ENCODE measurements around the gene PYGO2. TPM values are rescaled to one million over a fixed set of nuclear protein-coding genes. Genes with fewer than 3 reads are reported as not detected.

Gene PYGO2
- total RNA-seq, 2 experiments from 2014 or later, result 30.3 to 32.8 TPM

DNA sequence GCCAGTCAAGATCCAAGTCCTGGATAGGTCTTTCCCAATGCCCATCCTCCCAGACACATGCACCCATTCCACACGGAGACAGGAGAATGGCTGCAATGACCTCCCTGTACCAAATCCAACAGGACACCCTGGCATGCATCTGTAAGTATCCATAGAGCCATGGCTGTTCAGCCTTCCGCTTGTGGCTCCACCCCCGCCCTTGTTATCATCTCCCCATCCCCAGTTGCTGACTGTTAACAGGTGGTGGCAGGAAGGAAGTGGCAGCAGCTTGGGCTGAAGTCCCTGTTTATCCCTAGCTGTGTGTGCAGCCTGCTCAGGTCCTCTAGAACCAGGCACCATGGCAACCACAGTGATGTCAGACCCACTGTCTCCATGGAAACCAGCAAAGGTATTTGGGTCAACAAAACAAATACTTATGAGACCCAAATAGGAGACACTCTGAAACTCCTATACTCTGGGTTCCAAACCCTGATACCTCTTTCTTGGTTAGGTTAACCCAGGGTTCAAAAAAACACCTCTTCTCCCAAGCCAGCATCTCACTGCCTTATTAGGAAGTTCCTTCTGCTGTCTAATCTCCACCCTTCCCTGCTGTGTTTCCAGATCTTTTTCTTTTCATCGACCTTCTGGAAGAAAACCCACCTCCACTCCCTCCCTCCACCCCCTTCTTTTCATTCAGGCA, 6.4 kb downstream of the PYGO2 start:
- peaks cover 58% of the 10 kb centered on the region for H3K36me3 Mint-ChIP-seq (ENCODE audit: low read depth)
- peak overlapping the region; percentile 100 for H3K27ac ChIP-seq (ENCODE audit: low read depth in 1 of 2, low read length in 2 of 2)
- ChIA-PET POLR2A (interaction anchor here (0.7 to 6.6 kb wide), 27 partner anchors 9 to 1322 kb away, joined by 3 to 72 read pairs (median 5); partner anchors contain the start of genes ADAM15, ADAR, CHTOP and CKS1B), CTCF (interaction anchor here (1.0 to 5.3 kb wide), 11 partner anchors 10 to 218 kb away, joined by 3 to 62 read pairs (median 7); partner anchors contain the start of genes CKS1B, KRTCAP2 and PMVK)
- peak; percentile 83 for ATAC-seq (ENCODE audit: poor library complexity)
- H3K9me3 ChIP-seq (ENCODE audit: control insufficient read depth in 1 of 2, insufficient read depth in 1 of 2, low read length in 2 of 2), result no peaks in the 10 kb centered on the region
- no peaks in the 10 kb centered on the region for H3K27me3 Mint-ChIP-seq
- H3K9me3 Mint-ChIP-seq, result no peaks in the 10 kb centered on the region
- H3K4me3 Mint-ChIP-seq, result peak overlapping the region; percentile 95
- peaks cover 58% of the 10 kb centered on the region for H3K4me1 Mint-ChIP-seq (ENCODE audit: low read depth)
- DNase-seq, result peak; percentile 81 to 99 (median 90)
- peak overlapping the region; percentile 96 for H3K27ac Mint-ChIP-seq
- no peaks in the 10 kb centered on the region for H3K27me3 ChIP-seq (ENCODE audit: control insufficient read depth in 1 of 2, insufficient read depth in 2 of 2, low read length in 2 of 2)
- H3K36me3 ChIP-seq (ENCODE audit: insufficient read depth, low read length), result peaks cover 52% of the 10 kb centered on the region
- H3K4me3 ChIP-seq (ENCODE audit: low read length), result peak overlapping the region; percentile 69
- H3K4me1 ChIP-seq (ENCODE audit: insufficient read depth, low read length), result peaks cover 96% of the 10 kb centered on the region
- intact Hi-C loops (cut with DNase I, micrococcal nuclease), result loop anchor here (1.0 to 10.0 kb wide), 6 partner anchors 18 to 130 kb away; partner anchors contain the start of genes CKS1B (in 1 of the 2) and FLAD1 (in 1 of the 2)
- TF ChIP-seq, protein P1, sequence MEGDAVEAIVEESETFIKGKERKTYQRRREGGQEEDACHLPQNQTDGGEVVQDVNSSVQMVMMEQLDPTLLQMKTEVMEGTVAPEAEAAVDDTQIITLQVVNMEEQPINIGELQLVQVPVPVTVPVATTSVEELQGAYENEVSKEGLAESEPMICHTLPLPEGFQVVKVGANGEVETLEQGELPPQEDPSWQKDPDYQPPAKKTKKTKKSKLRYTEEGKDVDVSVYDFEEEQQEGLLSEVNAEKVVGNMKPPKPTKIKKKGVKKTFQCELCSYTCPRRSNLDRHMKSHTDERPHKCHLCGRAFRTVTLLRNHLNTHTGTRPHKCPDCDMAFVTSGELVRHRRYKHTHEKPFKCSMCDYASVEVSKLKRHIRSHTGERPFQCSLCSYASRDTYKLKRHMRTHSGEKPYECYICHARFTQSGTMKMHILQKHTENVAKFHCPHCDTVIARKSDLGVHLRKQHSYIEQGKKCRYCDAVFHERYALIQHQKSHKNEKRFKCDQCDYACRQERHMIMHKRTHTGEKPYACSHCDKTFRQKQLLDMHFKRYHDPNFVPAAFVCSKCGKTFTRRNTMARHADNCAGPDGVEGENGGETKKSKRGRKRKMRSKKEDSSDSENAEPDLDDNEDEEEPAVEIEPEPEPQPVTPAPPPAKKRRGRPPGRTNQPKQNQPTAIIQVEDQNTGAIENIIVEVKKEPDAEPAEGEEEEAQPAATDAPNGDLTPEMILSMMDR (IDR thresholded peaks at IDR 0.05), result no peak

DNA sequence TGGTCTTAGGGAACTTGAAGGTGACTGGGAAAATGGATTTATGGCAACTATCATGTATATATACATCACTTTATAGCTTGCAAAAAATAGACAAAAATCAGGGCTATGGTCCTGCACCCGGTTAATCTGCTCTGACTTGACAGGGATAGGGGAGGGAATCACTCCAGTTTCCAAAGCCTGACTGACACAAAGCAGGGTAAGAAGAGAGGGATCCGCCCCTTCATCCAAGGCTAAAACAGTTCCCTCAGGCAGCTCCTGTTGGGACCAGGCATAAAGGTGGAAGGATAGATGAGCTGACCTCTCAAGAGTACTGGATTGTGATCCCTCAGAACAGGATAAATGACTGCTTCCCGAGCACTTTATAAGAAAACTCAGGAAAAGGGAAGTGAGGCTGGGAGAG, 7.0 kb downstream of the PYGO2 start:
- Mint-ChIP-seq H3K27ac (peak overlapping the region; percentile 96), H3K27me3 (no peaks in the 10 kb centered on the region), H3K4me1 (ENCODE audit: low read depth) (peaks cover 58% of the 10 kb centered on the region), H3K4me3 (peak overlapping the region; percentile 95), H3K9me3 (no peaks in the 10 kb centered on the region), H3K36me3 (ENCODE audit: low read depth) (peaks cover 60% of the 10 kb centered on the region)
- Histone ChIP-seq H3K27ac (ENCODE audit: low read depth in 1 of 2, low read length in 2 of 2) (peak overlapping the region; percentile 100), H3K27me3 (ENCODE audit: control insufficient read depth in 1 of 2, insufficient read depth in 2 of 2, low read length in 2 of 2) (no peaks in the 10 kb centered on the region), H3K36me3 (ENCODE audit: insufficient read depth, low read length) (peaks cover 52% of the 10 kb centered on the region), H3K9me3 (ENCODE audit: control insufficient read depth in 1 of 2, insufficient read depth in 1 of 2, low read length in 2 of 2) (no peaks in the 10 kb centered on the region), H3K4me1 (ENCODE audit: insufficient read depth, low read length) (peaks cover 96% of the 10 kb centered on the region), H3K4me3 (ENCODE audit: low read length) (peak overlapping the region; percentile 69)
- no peak for ATAC-seq (ENCODE audit: poor library complexity)
- ChIA-PET POLR2A (interaction anchor here (0.7 to 6.6 kb wide), 19 partner anchors 10 to 490 kb away, joined by 3 to 72 read pairs (median 5); partner anchors contain the start of genes ADAM15, ADAR, CKS1B and FLAD1), CTCF (interaction anchor here (0.6 to 5.3 kb wide), 9 partner anchors 18 to 218 kb away, joined by 3 to 62 read pairs (median 9); partner anchors contain the start of genes CKS1B, KRTCAP2 and PMVK)
- DNase-seq, result no peak
- intact Hi-C loops (cut with DNase I, micrococcal nuclease), result loop anchor here in 1 of 2 experiments (2.0 to 10.0 kb wide), 3 partner anchors 28 to 130 kb away; partner anchors contain the start of gene FLAD1
- TF ChIP-seq, protein P1 (IDR thresholded peaks at IDR 0.05), result no peak

DNA sequence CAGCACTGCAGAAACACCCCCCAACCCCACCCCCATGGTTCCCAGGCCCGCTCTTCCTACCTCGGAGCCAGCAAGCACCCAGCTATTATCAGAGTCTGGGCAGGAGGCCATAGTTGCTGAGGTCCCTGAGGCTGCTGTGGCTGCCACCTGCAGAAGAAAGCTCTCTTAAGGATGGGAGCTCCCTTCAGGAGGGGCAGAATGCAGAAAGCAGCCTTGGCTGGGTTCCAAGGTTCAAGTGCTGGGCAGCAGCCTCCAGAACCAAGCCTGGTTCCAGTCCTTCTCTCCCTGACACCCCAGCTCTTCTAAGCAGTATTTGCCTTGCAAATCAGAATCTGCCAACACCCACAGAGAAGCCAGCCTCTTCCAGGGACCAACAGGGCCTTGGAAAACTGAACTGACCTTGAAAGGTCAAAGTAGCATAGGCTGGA, 8.0 kb downstream of the PYGO2 start:
- DNase-seq, result peak in 2 of 14 experiments; percentile 30 to 48
- ATAC-seq (ENCODE audit: poor library complexity), result no peak
- Histone ChIP-seq H3K4me3 (ENCODE audit: low read length) (peak overlapping the region; percentile 69), H3K4me1 (ENCODE audit: insufficient read depth, low read length) (peaks cover 95% of the 10 kb centered on the region), H3K27ac (ENCODE audit: low read depth in 1 of 2, low read length in 2 of 2) (peak overlapping the region; percentile 100), H3K27me3 (ENCODE audit: control insufficient read depth in 1 of 2, insufficient read depth in 2 of 2, low read length in 2 of 2) (no peaks in the 10 kb centered on the region), H3K9me3 (ENCODE audit: control insufficient read depth in 1 of 2, insufficient read depth in 1 of 2, low read length in 2 of 2) (no peaks in the 10 kb centered on the region), H3K36me3 (ENCODE audit: insufficient read depth, low read length) (peaks cover 52% of the 10 kb centered on the region)
- TF ChIP-seq, protein P1 (IDR thresholded peaks at IDR 0.05), result no peak
- Mint-ChIP-seq H3K36me3 (ENCODE audit: low read depth) (peaks cover 68% of the 10 kb centered on the region), H3K4me3 (peak overlapping the region; percentile 95), H3K27me3 (no peaks in the 10 kb centered on the region), H3K27ac (peak overlapping the region; percentile 96), H3K9me3 (no peaks in the 10 kb centered on the region), H3K4me1 (ENCODE audit: low read depth) (peaks cover 62% of the 10 kb centered on the region)
- ChIA-PET POLR2A (interaction anchor here (2.3 to 6.6 kb wide), 3 partner anchors 22 to 64 kb away, joined by 7 to 72 read pairs (median 28); partner anchors contain the start of gene ZBTB7B), CTCF (interaction anchor here (2.9 to 5.3 kb wide), 3 partner anchors 17 to 63 kb away, joined by 15 to 62 read pairs (median 38); partner anchors contain the start of genes CKS1B and PMVK)
- intact Hi-C loops (cut with DNase I, micrococcal nuclease), result loop anchor here in 1 of 2 experiments (2.0 to 10.0 kb wide), 3 partner anchors 29 to 131 kb away; partner anchors contain the start of gene FLAD1
